HG03175 (cell line): Measurements from ENCODE around the gene KCTD1.
"Not testable (repeated sequence)": the region's sequence is repeated elsewhere in the genome, so short reads cannot be mapped to it uniquely, and the experiment has no call there.

Experiments used
- ATAC-seq: cut with Tn5 transposase; IDR thresholded peaks from one replicate; pipeline ENCODE4 v1.9.1; 2021; ENCODE audit warnings: mild to moderate bottlenecking, moderate library complexity; ENCODE audit not compliant: unreplicated experiment

Gene KCTD1

GRCh38 chr18:26460449-26461091, 87.8 kb downstream of the KCTD1 start:
- peak; percentile 76 for ATAC-seq

DNA sequence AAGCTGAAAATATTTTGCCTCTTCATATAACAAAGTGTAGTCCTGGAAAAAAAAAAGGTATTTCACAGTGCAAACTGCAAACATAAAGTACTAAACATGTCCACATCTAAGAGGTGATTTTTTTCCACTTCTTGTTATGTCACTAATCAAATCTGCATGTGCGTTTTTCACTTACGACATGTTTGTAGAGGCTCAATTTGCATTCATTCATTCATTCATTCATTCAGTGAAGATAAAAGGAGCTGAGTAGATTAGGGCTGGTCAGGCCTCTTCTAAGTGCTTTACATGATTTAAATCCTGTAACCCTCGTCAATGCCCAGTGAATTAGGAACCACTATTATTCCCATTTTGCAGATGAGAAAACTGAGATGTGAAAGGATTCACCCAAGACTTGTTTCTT, 88.5 kb downstream of the KCTD1 start:
- ATAC-seq, result no peak

GRCh38 chr18:26459340-26459739, 89.0 kb downstream of the KCTD1 start:
- ATAC-seq, result no peak

DNA sequence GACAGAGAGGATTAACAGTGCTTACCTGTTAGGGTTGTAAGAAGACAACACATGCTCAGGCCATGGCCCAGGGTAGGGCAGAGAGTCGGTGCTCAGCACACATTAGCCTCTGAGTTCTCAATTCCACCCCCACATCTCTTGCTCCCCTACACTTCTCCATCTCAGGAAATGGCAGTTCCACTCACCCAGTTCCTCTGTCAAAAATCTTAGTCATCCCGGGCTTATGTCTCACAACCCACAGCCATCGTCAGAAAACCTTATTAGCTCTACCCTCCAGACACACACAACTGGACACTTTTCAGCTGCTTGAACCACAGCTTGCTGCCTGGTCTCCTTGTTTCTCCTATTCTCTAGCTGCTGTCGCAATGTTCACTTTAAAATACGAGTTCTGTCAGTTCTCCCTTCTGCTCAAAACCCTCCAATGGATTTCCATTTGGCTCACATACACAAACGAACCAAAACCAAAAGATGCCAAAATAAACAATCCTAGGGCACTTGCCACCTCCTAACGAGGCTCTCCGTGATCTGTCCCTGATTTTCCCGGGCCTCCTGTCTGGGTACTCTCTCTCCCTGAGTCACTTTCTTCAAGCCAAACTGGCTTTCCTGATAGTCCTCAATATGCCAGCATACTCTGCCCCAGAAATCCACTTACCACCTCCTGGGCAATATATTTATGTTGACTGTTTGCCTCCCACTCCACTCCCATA, 89.7 kb downstream of the KCTD1 start:
- peak; percentile 48 for ATAC-seq

DNA sequence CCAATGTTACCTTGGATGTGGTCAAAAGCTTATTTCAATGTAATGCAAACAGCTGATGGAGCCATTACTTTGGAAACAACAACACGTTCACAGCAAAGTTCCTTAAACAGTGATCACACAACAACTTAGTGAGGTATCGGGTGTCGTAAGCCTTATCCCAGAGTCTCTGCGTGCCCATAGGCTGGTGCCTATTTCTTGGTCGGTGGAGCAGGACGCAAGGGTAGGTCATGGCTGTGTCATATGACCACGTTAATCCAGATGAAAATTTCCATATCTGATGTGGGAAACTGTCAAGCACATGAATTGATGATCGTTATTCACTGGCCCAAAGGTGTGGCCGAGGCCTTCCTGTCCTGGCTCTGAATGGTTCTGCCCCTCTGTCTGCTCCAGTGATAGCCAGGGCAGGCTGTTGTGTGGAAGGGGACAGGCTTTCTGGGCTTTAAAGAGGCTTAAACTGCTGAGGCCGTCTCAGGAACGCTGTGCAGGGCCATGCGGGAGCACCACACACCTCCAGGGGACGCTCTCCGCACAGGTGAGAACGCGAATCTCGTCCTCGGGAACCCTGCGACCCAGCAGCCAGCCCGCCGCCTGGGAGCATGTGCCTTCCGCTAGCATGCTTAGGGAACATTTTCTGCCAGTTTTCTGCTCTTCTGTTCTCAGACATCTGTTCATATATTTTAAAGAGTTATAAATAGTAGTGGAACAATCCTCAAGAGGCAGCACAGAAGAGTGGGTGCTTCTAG, 90.6 kb downstream of the KCTD1 start:
- no peak for ATAC-seq

- no peak for ATAC-seq
Observed at GRCh38 chr18:26457195-26457594, 91.2 kb downstream of the KCTD1 start.

- ATAC-seq, result no peak
Observed at GRCh38 chr18:26456070-26456491, 92.3 kb downstream of the KCTD1 start.

DNA sequence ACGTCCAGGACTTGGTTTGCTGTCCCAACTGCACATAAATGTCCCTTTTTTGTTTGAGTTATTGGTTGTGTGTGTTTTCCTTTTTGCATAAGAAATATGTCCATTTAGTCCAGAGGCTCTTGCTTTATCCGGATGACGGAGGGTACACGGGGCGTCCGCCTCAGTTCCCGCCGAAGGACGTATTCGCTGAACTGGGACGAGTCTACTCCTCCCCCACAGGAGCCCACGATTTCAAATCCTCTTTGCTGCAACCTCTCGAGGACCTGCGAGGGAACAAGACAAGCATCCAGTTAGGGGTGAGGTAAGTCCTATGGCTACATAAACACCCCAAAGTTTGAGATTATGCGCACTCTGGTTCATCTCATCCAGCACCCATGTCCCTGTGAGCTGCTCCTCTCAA, 92.7 kb downstream of the KCTD1 start:
- no peak for ATAC-seq

- ATAC-seq, result no peak
Observed at GRCh38 chr18:26454616-26455015, 93.7 kb downstream of the KCTD1 start.

DNA sequence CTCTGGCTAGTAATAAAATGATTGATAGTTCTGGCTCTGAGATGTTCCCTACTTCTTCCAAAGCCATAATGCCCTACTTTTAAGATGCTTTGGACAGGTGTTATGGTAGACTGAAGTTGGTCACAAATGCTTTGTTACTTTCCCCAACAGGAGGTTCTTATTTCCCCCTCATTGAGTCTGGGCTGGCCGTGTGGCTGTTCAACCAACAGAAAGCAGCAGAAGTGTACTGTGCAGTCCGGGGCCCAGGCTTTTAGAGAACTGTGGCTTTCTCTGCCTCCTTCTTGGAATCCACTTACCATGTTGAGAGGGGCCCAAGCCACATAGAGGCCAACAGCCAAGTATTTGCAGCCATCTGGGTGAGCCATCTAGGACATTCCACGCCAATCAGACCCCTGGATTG, 94.2 kb downstream of the KCTD1 start:
- no peak for ATAC-seq

GRCh38 chr18:26453386-26453901, 94.9 kb downstream of the KCTD1 start:
- ATAC-seq, result peak; percentile 54

DNA sequence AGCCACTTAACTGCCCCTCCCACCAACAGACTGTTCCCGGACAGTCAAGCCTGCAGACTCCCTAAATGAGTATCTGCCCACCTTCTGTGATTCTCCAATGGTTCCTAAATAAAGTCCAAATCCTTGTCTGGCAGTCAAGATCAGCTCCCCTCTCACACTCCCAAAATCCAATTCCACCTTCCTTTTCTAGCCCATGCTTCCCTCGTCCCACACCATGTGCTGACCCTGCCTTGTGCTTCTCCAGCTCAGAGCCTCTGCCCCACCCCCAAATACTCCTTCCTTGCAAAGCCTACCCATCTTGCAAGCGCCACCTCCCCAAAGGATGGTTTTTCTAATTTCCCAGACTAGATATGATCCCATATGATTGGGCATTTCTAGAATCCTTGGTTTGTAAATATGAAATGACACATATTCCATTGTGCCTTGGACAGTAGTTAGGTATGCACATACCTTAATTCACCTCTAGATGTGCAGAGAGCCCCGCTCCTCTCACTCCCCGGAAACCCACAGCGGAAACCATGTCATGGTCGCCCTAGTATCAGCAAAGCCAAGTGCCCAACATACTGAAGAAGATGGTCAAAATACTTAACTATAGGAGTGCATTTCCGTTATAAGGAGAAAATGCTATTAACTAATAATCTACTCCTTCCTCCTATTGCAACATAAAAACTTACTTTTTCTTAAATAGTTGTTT, 97.2 kb downstream of the KCTD1 start:
- no peak for ATAC-seq

DNA sequence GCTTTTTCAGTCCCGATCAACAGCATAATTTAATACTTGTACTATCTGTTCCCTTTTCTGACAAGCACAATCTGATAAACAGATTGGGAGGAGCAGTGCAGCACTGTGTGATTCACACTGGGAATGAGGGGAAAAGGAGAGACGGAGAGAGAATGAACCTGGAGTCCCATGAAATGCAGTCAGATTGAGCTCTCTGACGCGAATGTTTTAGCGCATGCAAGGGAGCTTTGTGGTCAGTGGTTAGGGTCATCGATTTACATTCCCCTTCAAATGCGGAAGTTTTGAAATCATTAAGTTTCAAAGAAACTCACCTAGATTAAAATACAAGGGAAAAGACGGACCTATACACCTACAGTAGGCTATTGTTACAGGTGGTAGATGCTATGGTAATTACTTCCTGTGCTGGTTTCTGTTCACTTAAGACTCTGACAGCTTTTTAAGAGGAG, 99.6 kb downstream of the KCTD1 start:
- no peak for ATAC-seq

DNA sequence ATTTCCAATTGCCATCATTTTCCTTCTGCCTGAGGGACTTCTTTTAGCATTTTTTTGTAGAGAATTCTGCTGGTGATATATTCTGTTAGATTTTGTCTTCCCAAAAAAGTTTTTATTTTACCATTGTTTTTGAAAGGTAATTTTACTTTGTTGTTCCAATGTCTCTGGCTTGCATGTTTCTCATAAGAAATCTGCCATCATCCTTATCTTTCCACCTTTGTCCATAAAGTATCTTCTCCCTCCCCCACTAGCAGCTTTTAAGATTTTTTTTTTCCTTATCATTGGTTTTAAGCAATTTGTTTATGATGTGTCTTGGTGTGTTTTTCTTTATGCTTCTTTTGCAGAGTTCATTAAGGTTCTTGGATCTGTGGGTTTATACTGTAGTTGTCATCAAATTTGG, 104.5 kb downstream of the KCTD1 start:
- no peak for ATAC-seq

DNA sequence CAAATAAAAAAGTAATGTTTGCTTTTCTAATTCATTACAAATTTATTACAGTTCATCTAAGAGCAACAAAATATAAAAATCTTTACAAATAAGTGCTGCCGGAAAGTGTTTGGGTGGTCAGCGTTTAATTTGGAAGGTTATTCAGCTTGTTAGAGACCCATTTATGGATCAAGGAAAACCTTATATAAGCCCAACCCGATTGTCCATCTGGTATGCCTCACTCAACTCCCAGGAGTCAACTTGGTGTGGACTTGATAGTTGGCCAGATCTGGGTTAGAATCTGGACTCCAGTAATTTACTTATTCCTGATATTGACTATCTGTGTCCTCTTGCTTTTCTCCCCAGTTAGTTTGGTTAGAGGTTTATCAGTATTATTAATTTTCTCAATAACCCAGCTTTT, 106.2 kb downstream of the KCTD1 start:
- no peak for ATAC-seq

GRCh38 chr18:26440644-26441043, 107.7 kb downstream of the KCTD1 start:
- no peak for ATAC-seq

DNA sequence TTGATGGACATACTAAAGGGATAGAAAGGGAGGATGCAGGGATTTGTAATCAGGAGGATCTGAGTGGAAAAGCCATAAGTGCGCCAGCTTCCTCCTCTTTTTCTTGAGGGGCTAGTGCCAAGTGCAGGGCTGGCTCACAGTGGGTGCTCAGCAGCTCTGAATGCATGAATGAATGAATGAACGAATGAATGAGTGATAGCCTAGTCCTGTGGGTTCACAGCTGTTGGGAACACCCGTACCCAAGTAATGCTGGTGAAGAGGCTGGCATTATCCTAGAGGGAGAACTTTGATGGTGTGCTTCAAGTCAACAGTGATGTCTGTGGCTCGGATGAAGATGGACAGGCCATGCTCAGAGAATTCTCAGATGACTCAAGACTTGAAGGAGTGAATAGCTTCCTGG, 108.8 kb downstream of the KCTD1 start:
- ATAC-seq, result no peak

GRCh38 chr18:26438980-26439379, 109.4 kb downstream of the KCTD1 start:
- peak; percentile 100 for ATAC-seq

DNA sequence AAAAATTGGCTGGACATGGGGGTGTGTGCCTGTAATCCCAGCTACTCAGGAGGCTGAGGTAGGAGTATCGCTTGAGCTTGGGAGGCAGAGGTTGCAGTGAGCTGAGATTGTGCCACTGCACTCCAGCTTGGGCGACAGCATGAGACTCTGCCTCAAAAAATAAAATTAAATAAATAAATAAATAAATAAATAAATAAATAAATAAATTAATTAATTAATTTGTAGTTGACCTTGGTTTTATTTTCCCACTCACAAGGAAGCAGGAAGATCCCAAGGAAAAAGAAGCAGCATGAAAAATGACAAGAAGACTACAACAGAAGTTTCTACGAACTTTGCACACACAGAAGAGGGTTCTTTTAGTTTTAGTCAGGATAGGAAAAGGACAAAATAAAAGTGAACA, 110.7 kb downstream of the KCTD1 start:
- ATAC-seq, result not testable (repeated sequence)

- no peak for ATAC-seq
Observed at GRCh38 chr18:26436176-26437051, 111.9 kb downstream of the KCTD1 start.
